GM12892 (cell line): ENCODE measurements around the gene IL20RB.

ENCODE experiments used
- POLR2A ChIP-seq: IDR thresholded peaks from 2 replicates; pipeline ENCODE4 v1.6.1; 2011; ENCODE audit warnings: low read depth, low read length, control low read depth
- POLR2AphosphoS5 ChIP-seq: IDR thresholded peaks from 2 replicates; pipeline ENCODE4 v1.6.1; 2011; ENCODE audit warnings: low read depth, low read length, control low read depth
- TAF1 ChIP-seq: IDR thresholded peaks from 2 replicates; pipeline ENCODE4 v1.6.1; 2011; ENCODE audit warnings: low read depth, mild to moderate bottlenecking, control low read depth, low read length, borderline replicate concordance

- no peak for TF ChIP-seq POLR2A
- no peak for TF ChIP-seq POLR2AphosphoS5
- TF ChIP-seq TAF1: no peak
Measured at GRCh38 chr3:136992115-136992514, 34.3 kb downstream of the IL20RB start.
